ENCODE measurements around the gene AKAP6.
A peak's percentile ranks its signal among the peaks of the same experiment; 100 is the strongest.

Gene AKAP6

DNA sequence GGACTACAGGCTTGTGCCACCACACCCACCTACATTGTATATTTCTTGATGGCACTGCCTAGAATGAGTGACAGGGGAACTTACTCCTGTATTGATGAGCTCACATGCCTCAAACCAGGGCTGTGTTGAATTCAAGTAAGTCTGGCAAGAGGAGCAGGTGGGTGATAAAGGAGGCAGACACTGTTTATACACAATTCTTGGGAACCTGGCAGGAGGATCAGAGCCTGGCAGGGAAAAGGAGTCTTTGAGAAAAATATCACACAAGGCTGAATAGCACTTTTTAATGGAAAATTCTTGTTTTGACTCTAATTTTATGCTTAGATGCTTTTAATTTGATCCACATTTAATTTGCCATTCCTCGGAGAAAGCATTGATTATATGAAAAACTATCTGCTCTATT is 316.5 kb downstream of the AKAP6 start:
- TF ChIP-seq, protein P1, sequence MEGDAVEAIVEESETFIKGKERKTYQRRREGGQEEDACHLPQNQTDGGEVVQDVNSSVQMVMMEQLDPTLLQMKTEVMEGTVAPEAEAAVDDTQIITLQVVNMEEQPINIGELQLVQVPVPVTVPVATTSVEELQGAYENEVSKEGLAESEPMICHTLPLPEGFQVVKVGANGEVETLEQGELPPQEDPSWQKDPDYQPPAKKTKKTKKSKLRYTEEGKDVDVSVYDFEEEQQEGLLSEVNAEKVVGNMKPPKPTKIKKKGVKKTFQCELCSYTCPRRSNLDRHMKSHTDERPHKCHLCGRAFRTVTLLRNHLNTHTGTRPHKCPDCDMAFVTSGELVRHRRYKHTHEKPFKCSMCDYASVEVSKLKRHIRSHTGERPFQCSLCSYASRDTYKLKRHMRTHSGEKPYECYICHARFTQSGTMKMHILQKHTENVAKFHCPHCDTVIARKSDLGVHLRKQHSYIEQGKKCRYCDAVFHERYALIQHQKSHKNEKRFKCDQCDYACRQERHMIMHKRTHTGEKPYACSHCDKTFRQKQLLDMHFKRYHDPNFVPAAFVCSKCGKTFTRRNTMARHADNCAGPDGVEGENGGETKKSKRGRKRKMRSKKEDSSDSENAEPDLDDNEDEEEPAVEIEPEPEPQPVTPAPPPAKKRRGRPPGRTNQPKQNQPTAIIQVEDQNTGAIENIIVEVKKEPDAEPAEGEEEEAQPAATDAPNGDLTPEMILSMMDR (conservative IDR thresholded peaks at IDR 0.05; ENCODE audit: low read depth, low read length), result no peak
- no peak overlapping the region for H3K4me3 ChIP-seq (ENCODE audit: low read depth, low read length)
- no peak for DNase-seq (ENCODE audit: low read depth)

DNA sequence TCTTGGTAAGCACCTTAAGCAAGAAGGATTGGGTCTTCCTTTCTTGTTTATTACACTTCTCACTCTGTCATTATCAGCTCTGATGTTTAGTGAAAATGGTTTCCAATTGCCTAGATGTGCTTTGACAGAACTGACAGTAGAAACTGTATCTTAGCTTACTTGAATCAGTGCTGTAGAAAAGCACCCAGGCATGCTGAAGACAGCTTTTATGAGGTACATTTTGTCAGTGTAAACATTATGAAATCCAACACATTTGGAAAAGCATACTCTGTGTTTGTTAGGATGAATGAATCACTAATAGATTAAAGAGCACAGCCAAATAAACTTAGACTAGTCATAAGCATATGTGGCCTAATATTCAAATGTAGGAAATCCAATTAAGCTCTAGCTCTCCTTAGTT is 319.3 kb downstream of the AKAP6 start:
- H3K4me3 ChIP-seq (ENCODE audit: low read depth, low read length), result no peak overlapping the region
- DNase-seq (ENCODE audit: low read depth), result peak; percentile 69
- TF ChIP-seq, protein P1 (conservative IDR thresholded peaks at IDR 0.05; ENCODE audit: low read depth, low read length), result no peak

DNA sequence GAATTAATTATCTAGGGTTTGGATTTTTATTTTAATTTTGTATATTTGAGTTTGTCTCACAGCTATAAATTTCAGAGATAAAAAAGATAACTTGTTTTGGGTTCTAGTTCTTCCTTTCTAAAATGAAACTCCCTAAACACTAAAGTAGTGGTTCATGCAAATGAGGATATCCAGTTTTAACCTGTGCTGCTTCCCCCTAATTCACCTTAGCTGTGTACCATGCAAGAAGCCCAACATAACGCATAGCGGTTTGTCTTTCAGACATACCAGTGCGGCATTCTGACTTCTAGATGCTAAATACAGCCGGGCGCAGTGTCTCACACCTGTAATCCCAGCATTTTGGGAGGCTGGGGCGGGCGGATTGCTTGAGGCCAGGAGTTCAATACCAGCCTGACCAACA is 320.9 kb downstream of the AKAP6 start:
- DNase-seq (ENCODE audit: low read depth), result no peak
- H3K4me3 ChIP-seq (ENCODE audit: low read depth, low read length), result no peak overlapping the region
- TF ChIP-seq, protein P1 (conservative IDR thresholded peaks at IDR 0.05; ENCODE audit: low read depth, low read length), result no peak

DNA sequence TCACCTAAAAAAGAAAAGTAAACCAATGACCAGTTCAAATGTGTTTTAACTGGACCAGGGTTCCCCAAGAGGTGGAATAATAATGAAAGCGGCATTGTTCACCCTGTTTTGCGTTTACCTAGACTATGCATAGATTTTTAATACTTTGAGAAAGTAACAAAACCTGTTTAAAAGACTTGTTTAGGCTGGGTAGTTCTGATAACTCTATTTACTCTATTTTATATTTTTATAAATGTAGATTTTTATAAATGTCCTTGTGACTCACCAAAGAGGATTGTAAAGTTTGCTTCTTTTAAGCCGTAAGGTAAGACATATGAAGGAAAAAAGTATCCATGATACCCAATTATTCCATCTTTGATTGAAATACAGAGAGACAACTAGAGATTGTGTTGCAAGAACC is 321.6 kb downstream of the AKAP6 start:
- TF ChIP-seq, protein P1 (conservative IDR thresholded peaks at IDR 0.05; ENCODE audit: low read depth, low read length), result no peak
- no peak overlapping the region for H3K4me3 ChIP-seq (ENCODE audit: low read depth, low read length)
- no peak for DNase-seq (ENCODE audit: low read depth)

DNA sequence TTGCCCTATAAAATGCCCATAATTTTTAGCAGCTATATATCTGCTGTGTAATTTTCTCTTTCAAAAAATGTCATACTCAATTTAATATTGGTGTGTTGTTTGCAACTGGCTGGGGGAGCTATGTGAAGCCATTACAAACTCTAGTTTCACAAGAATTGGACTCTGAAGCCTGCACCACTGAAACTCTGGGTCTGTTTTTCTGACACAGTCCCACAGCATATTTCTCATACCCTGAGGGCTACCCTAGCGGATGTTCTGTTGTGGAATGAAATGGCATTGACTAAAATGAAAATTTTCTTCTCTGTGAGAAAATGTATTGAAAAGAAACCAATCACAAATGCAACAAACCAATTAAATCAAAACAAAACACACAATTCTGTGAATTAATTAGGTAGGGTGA is 325.0 kb downstream of the AKAP6 start:
- no peak for DNase-seq (ENCODE audit: low read depth)
- H3K4me3 ChIP-seq (ENCODE audit: low read depth, low read length), result no peak overlapping the region
- TF ChIP-seq, protein P1 (conservative IDR thresholded peaks at IDR 0.05; ENCODE audit: low read depth, low read length), result no peak

DNA sequence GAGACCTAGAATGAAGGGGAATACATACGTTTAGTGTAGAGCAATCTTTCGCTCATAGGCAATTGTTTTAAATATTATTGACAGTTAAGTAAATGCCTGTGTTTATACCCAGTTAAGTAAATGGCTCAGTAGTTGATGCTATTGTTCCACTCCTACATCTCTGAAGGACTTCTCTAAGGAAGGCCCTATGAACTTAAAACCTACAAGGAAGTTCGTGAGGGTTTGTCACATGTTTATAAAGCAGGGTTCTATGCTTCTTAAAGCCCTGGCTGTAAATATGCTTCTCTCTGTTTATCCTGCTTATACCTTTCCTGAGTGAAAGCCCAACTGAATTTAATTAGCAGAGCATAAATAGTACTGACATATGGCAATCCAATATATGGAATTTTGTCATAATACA is 327.5 kb downstream of the AKAP6 start:
- no peak for DNase-seq (ENCODE audit: low read depth)
- TF ChIP-seq, protein P1 (conservative IDR thresholded peaks at IDR 0.05; ENCODE audit: low read depth, low read length), result no peak
- no peak overlapping the region for H3K4me3 ChIP-seq (ENCODE audit: low read depth, low read length)

DNA sequence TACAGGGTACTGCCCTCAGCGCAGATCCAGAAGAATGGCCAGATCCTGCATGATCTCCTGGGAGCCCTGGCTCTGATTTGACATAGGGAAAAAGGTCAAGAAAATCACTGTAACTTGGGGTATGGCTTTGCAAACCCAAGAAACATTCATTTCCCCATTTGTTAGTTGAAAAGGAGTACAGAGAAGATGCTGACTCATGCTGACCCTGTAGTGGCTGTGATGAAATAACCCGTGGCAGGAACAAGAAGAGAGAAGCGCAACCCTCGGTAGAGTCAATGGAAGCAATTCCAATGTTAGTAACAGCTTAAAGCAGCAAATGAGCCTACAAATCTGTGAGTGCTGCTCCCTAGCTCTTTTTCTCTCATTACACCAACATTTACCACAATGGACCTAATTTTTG is 328.0 kb downstream of the AKAP6 start:
- H3K4me3 ChIP-seq (ENCODE audit: low read depth, low read length), result no peak overlapping the region
- DNase-seq (ENCODE audit: low read depth), result peak; percentile 88
- TF ChIP-seq, protein P1 (conservative IDR thresholded peaks at IDR 0.05; ENCODE audit: low read depth, low read length), result no peak

Data from choroid plexus epithelial cell (primary cell).